ENCODE data around the gene TLL2.
"Not testable (repeated sequence)": the region's sequence is repeated elsewhere in the genome, so short reads cannot be mapped to it uniquely, and the experiment has no call there.

Gene TLL2

GRCh38 chr10:96513698-96514561, at the start of gene TLL2:
Gene TLL2 (minus strand): TSS chr10:96513926. CDS start chr10:96513685, 241 bp downstream.
- peak; percentile 61 for DNase-seq

GRCh38 chr10:96560966-96561887, 47.5 kb upstream of the TLL2 start:
- no peak for DNase-seq

- DNase-seq: no peak
Observed at GRCh38 chr10:96560489-96560888, 46.8 kb upstream of the TLL2 start.

- DNase-seq: no peak
Observed at GRCh38 chr10:96556003-96556402, 42.3 kb upstream of the TLL2 start.

- no peak for DNase-seq
Observed at GRCh38 chr10:96555330-96555729, 41.6 kb upstream of the TLL2 start.

- no peak for DNase-seq
Observed at GRCh38 chr10:96548589-96548988, 34.9 kb upstream of the TLL2 start.

- not testable (repeated sequence) for DNase-seq
Observed at GRCh38 chr10:96545558-96545957, 31.8 kb upstream of the TLL2 start.

GRCh38 chr10:96541921-96542320, 28.2 kb upstream of the TLL2 start:
- DNase-seq: no peak

GRCh38 chr10:96540240-96540639, 26.5 kb upstream of the TLL2 start:
- no peak for DNase-seq

GRCh38 chr10:96538683-96539082, 25.0 kb upstream of the TLL2 start:
- no peak for DNase-seq

GRCh38 chr10:96536129-96536528, 22.4 kb upstream of the TLL2 start:
- no peak for DNase-seq

GRCh38 chr10:96532523-96532922, 18.8 kb upstream of the TLL2 start:
- DNase-seq: no peak

- no peak for DNase-seq
Observed at GRCh38 chr10:96529634-96530279, 16.0 kb upstream of the TLL2 start.

- DNase-seq: no peak
Observed at GRCh38 chr10:96524741-96525140, 11.0 kb upstream of the TLL2 start.

- DNase-seq: no peak
Observed at GRCh38 chr10:96517284-96517683, 3.6 kb upstream of the TLL2 start.

GRCh38 chr10:96516337-96516736, 2.6 kb upstream of the TLL2 start:
- DNase-seq: no peak

- DNase-seq: no peak
Observed at GRCh38 chr10:96513305-96513697, 425 bp downstream of the TLL2 start.

- no peak for DNase-seq
Observed at GRCh38 chr10:96512524-96513304, 1.0 kb downstream of the TLL2 start.

- no peak for DNase-seq
Observed at GRCh38 chr10:96511044-96511945, 2.4 kb downstream of the TLL2 start.

GRCh38 chr10:96509017-96509641, 4.6 kb downstream of the TLL2 start:
- no peak for DNase-seq

GRCh38 chr10:96507044-96507443, 6.7 kb downstream of the TLL2 start:
- DNase-seq: no peak

All from stimulated activated CD4-positive, alpha-beta T cell treated with anti-CD3 and anti-CD28 coated beads, Interleukin-1b, Interleukin-23, amount 100 ng/mL, for 48 hours (primary cell).